GM23338 (cell line): Measurements from ENCODE around the gene HDAC6. TPM values are rescaled to one million over a fixed set of nuclear protein-coding genes. Genes with fewer than 3 reads are reported as not detected.
A peak's percentile ranks its signal among the peaks of the same experiment; 100 is the strongest.

Experiments used
- ATAC-seq: fragments of 200-7000 bp; cut with Tn5 transposase; 3 replicates; pipeline ENCODE4 v1.9.1; 2020
- DNase-seq: peaks from one replicate; pipeline ENCODE4 v3.0.0-alpha.2; 2015; ENCODE audit warnings: low spot score
- H2AFZ ChIP-seq: fragments of 200-600 bp; sonication (generic); 2 replicates; pipeline ENCODE4 v1.8.0; 2016; ENCODE audit warnings: antibody characterized with exemption, mild to moderate bottlenecking, moderate library complexity
- H3F3A ChIP-seq: fragments of 200-600 bp; sonication (generic); replicated peaks from 2 replicates; pipeline ENCODE4 v1.8.0; 2017; ENCODE audit warnings: antibody characterized with exemption, mixed run types, low read depth
- H3K27ac ChIP-seq: fragments of 200-600 bp; sonication (generic); 2 replicates; pipeline ENCODE4 v1.6.1; 2016; ENCODE audit warnings: low read depth
- H3K27me3 ChIP-seq: fragments of 200-600 bp; sonication (generic); 2 replicates; pipeline ENCODE4 v1.8.0; 2016; ENCODE audit warnings: mild to moderate bottlenecking, mixed run types, moderate library complexity; ENCODE audit not compliant: insufficient read depth
- H3K36me3 ChIP-seq: fragments of 200-600 bp; sonication (generic); 2 replicates; pipeline ENCODE4 v1.8.0; 2016; ENCODE audit warnings: mild to moderate bottlenecking; ENCODE audit not compliant: insufficient read depth
- H3K4me1 ChIP-seq: fragments of 200-600 bp; sonication (generic); 2 replicates; pipeline ENCODE4 v1.8.0; 2016; ENCODE audit warnings: mild to moderate bottlenecking, moderate library complexity; ENCODE audit not compliant: insufficient read depth
- H3K4me2 ChIP-seq: fragments of 200-600 bp; sonication (generic); 2 replicates; pipeline ENCODE4 v1.7.1; 2017; ENCODE audit warnings: mixed run types
- H3K4me3 ChIP-seq: fragments of 200-600 bp; sonication (generic); 2 replicates; pipeline ENCODE4 v1.6.1; 2016; ENCODE audit warnings: mixed run types
- H3K79me2 ChIP-seq: fragments of 200-600 bp; sonication (generic); replicated peaks from 2 replicates; pipeline ENCODE4 v1.8.0; 2017; ENCODE audit warnings: mild to moderate bottlenecking; ENCODE audit not compliant: insufficient read depth
- H3K9me2 ChIP-seq: fragments of 200-600 bp; sonication (generic); 2 replicates; pipeline ENCODE4 v1.8.0; 2017; ENCODE audit not compliant: insufficient read depth
- H4K20me1 ChIP-seq: fragments of 200-600 bp; sonication (generic); replicated peaks from 2 replicates; pipeline ENCODE4 v1.8.0; 2017; ENCODE audit warnings: mild to moderate bottlenecking; ENCODE audit not compliant: insufficient read depth
- H3K27ac Mint-ChIP-seq: 2 replicates; pipeline ENCODE4 v1.8.0; 2020; ENCODE audit warnings: inconsistent platforms, mild to moderate bottlenecking, moderate library complexity, mixed read lengths
- H3K27me3 Mint-ChIP-seq: 3 replicates; pipeline ENCODE4 v1.8.0; 2022; ENCODE audit warnings: low read depth, mild to moderate bottlenecking, moderate library complexity, mixed read lengths, inconsistent platforms; ENCODE audit not compliant: insufficient read depth, poor library complexity
- H3K36me3 Mint-ChIP-seq: 3 replicates; pipeline ENCODE4 v1.8.0; 2021; ENCODE audit warnings: low read depth, mild to moderate bottlenecking, inconsistent platforms, moderate library complexity, mixed read lengths
- H3K4me1 Mint-ChIP-seq: 3 replicates; pipeline ENCODE4 v1.8.0; 2020; ENCODE audit warnings: mild to moderate bottlenecking, inconsistent platforms, mixed read lengths
- H3K4me3 Mint-ChIP-seq: 3 replicates; pipeline ENCODE4 v1.8.0; 2021; ENCODE audit warnings: moderate library complexity, mild to moderate bottlenecking, inconsistent platforms, mixed read lengths
- H3K9me3 Mint-ChIP-seq: 3 replicates; pipeline ENCODE4 v1.8.0; 2020; ENCODE audit warnings: moderate library complexity, mild to moderate bottlenecking, inconsistent platforms, mixed read lengths
- CREB1 ChIP-seq: fragments of 250-450 bp; sonication (Bioruptor Pico); IDR thresholded peaks from 2 replicates; pipeline ENCODE4 v1.5.0; 2020; ENCODE audit warnings: low read depth, mild to moderate bottlenecking, moderate library complexity
- EZH2 ChIP-seq: fragments of 200-600 bp; sonication (generic); IDR thresholded peaks from one replicate; pipeline ENCODE4 v1.8.0; 2017; ENCODE audit warnings: antibody characterized with exemption, mild to moderate bottlenecking, low read depth; ENCODE audit not compliant: unreplicated experiment
- EZH2phosphoT487 ChIP-seq: fragments of 200-600 bp; sonication (generic); IDR thresholded peaks from one replicate; pipeline ENCODE4 v1.8.1; 2018; ENCODE audit warnings: antibody characterized with exemption; ENCODE audit not compliant: unreplicated experiment
- JUNB ChIP-seq: IDR thresholded peaks from one replicate; pipeline ENCODE4 v1.6.1; 2016; ENCODE audit warnings: antibody characterized with exemption; ENCODE audit not compliant: unreplicated experiment
- NANOG ChIP-seq: IDR thresholded peaks from 2 replicates; pipeline ENCODE4 v1.6.1; 2016; ENCODE audit warnings: antibody characterized with exemption, borderline replicate concordance
- POLR2AphosphoS5 ChIP-seq: IDR thresholded peaks from 2 replicates; pipeline ENCODE4 v1.6.1; 2016; ENCODE audit warnings: antibody characterized with exemption, low read depth
- STAT1 ChIP-seq: IDR thresholded peaks from one replicate; pipeline ENCODE4 v1.6.1; 2016; ENCODE audit warnings: antibody characterized with exemption; ENCODE audit not compliant: unreplicated experiment
- ZNF114 ChIP-seq: fragments of 250-450 bp; sonication (Bioruptor Pico); IDR thresholded peaks from 2 replicates; pipeline ENCODE4 v1.5.0; 2020; ENCODE audit warnings: mild to moderate bottlenecking, moderate library complexity
- ZNF331 ChIP-seq: fragments of 250-450 bp; sonication (Bioruptor Pico); IDR thresholded peaks from 2 replicates; pipeline ENCODE4 v1.5.0; 2020; ENCODE audit warnings: low read depth, mild to moderate bottlenecking, moderate library complexity
- polyA plus RNA-seq: library from polyadenylated mRNA; unstranded; fragments of >200 nt; fragmentation: Nextera tagmentation; extraction: Ambion mirVana; gene quantifications from 2 replicates; pipeline ENCODE4 v1.2.1, GENCODE V29; 2016
- total RNA-seq: library from RNA; depleted of rRNA; stranded (reverse); fragments of >200 nt; shearing (Covaris generic); gene quantifications from 2 replicates; pipeline ENCODE4 v1.2.3, GENCODE V29; 2014
- TF ChIP-seq, protein P1 (sequence below): IDR thresholded peaks from one replicate; pipeline ENCODE4 v1.6.1; 2018; ENCODE audit warnings: antibody characterized with exemption; ENCODE audit not compliant: unreplicated experiment
- TF ChIP-seq, protein P2 (sequence below), 2 experiments: fragments of 200-600 bp in 1 of 2; sonication (generic) in 1 of 2; conservative IDR thresholded peaks; 2 replicates each; pipeline versions ENCODE4 v1.5.1 to v1.6.1; 2016 to 2017; ENCODE audit warnings: antibody characterized with exemption in 2 of 2, low read depth in 2 of 2, mild to moderate bottlenecking in 2 of 2, moderate library complexity in 1 of 2
- TF ChIP-seq, protein P3 (sequence below): fragments of 250-450 bp; sonication (Bioruptor Pico); IDR thresholded peaks from 2 replicates; pipeline ENCODE4 v1.5.0; 2020; ENCODE audit warnings: mild to moderate bottlenecking, moderate library complexity
- TF ChIP-seq, protein P4 (sequence below): IDR thresholded peaks from 2 replicates; pipeline ENCODE4 v1.6.1; 2016; ENCODE audit warnings: antibody characterized with exemption

Gene HDAC6
- total and polyA plus RNA-seq, 2 experiments from 2014 or later = 33.0 to 49.8 TPM

DNA sequence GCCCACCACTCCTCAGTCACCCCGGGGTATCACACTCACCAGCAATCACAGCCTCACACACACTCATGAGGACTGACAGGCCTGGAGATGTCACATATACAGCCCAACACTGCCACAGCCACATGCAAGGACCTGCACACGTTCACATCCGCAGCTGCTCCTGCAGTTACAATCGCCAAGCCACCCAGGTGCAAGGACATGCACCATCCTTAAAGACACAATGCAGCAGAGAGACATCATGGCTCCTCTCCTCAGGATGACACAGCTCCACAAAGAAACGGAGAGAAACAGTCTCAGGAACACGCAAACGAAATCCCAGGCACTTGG, 32.5 kb downstream of the HDAC6 start:
- H3K36me3 Mint-ChIP-seq = no peaks in the 10 kb centered on the region
- peaks cover 65% of the 10 kb centered on the region for H3K27me3 ChIP-seq
- H3K79me2 ChIP-seq = no peaks in the 10 kb centered on the region
- H3K4me3 Mint-ChIP-seq = peak overlapping the region; percentile 76
- H3K4me3 ChIP-seq = peak overlapping the region; percentile 58
- no peaks in the 10 kb centered on the region for H3K9me3 Mint-ChIP-seq
- TF ChIP-seq JUNB (no peak), NANOG (no peak), EZH2phosphoT487 (no peak), POLR2AphosphoS5 (no peak), ZNF114 (CRISPR knock-in tag) (no peak), STAT1 (no peak), ZNF331 (CRISPR knock-in tag) (no peak), CREB1 (CRISPR knock-in tag) (no peak), EZH2 (no peak)
- TF ChIP-seq, protein P1, sequence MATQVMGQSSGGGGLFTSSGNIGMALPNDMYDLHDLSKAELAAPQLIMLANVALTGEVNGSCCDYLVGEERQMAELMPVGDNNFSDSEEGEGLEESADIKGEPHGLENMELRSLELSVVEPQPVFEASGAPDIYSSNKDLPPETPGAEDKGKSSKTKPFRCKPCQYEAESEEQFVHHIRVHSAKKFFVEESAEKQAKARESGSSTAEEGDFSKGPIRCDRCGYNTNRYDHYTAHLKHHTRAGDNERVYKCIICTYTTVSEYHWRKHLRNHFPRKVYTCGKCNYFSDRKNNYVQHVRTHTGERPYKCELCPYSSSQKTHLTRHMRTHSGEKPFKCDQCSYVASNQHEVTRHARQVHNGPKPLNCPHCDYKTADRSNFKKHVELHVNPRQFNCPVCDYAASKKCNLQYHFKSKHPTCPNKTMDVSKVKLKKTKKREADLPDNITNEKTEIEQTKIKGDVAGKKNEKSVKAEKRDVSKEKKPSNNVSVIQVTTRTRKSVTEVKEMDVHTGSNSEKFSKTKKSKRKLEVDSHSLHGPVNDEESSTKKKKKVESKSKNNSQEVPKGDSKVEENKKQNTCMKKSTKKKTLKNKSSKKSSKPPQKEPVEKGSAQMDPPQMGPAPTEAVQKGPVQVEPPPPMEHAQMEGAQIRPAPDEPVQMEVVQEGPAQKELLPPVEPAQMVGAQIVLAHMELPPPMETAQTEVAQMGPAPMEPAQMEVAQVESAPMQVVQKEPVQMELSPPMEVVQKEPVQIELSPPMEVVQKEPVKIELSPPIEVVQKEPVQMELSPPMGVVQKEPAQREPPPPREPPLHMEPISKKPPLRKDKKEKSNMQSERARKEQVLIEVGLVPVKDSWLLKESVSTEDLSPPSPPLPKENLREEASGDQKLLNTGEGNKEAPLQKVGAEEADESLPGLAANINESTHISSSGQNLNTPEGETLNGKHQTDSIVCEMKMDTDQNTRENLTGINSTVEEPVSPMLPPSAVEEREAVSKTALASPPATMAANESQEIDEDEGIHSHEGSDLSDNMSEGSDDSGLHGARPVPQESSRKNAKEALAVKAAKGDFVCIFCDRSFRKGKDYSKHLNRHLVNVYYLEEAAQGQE = no peak
- TF ChIP-seq, protein P2, sequence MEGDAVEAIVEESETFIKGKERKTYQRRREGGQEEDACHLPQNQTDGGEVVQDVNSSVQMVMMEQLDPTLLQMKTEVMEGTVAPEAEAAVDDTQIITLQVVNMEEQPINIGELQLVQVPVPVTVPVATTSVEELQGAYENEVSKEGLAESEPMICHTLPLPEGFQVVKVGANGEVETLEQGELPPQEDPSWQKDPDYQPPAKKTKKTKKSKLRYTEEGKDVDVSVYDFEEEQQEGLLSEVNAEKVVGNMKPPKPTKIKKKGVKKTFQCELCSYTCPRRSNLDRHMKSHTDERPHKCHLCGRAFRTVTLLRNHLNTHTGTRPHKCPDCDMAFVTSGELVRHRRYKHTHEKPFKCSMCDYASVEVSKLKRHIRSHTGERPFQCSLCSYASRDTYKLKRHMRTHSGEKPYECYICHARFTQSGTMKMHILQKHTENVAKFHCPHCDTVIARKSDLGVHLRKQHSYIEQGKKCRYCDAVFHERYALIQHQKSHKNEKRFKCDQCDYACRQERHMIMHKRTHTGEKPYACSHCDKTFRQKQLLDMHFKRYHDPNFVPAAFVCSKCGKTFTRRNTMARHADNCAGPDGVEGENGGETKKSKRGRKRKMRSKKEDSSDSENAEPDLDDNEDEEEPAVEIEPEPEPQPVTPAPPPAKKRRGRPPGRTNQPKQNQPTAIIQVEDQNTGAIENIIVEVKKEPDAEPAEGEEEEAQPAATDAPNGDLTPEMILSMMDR (conservative IDR thresholded peaks at IDR 0.05; ENCODE audit: low read depth in 2 of 2) = no peak
- TF ChIP-seq, protein P3, sequence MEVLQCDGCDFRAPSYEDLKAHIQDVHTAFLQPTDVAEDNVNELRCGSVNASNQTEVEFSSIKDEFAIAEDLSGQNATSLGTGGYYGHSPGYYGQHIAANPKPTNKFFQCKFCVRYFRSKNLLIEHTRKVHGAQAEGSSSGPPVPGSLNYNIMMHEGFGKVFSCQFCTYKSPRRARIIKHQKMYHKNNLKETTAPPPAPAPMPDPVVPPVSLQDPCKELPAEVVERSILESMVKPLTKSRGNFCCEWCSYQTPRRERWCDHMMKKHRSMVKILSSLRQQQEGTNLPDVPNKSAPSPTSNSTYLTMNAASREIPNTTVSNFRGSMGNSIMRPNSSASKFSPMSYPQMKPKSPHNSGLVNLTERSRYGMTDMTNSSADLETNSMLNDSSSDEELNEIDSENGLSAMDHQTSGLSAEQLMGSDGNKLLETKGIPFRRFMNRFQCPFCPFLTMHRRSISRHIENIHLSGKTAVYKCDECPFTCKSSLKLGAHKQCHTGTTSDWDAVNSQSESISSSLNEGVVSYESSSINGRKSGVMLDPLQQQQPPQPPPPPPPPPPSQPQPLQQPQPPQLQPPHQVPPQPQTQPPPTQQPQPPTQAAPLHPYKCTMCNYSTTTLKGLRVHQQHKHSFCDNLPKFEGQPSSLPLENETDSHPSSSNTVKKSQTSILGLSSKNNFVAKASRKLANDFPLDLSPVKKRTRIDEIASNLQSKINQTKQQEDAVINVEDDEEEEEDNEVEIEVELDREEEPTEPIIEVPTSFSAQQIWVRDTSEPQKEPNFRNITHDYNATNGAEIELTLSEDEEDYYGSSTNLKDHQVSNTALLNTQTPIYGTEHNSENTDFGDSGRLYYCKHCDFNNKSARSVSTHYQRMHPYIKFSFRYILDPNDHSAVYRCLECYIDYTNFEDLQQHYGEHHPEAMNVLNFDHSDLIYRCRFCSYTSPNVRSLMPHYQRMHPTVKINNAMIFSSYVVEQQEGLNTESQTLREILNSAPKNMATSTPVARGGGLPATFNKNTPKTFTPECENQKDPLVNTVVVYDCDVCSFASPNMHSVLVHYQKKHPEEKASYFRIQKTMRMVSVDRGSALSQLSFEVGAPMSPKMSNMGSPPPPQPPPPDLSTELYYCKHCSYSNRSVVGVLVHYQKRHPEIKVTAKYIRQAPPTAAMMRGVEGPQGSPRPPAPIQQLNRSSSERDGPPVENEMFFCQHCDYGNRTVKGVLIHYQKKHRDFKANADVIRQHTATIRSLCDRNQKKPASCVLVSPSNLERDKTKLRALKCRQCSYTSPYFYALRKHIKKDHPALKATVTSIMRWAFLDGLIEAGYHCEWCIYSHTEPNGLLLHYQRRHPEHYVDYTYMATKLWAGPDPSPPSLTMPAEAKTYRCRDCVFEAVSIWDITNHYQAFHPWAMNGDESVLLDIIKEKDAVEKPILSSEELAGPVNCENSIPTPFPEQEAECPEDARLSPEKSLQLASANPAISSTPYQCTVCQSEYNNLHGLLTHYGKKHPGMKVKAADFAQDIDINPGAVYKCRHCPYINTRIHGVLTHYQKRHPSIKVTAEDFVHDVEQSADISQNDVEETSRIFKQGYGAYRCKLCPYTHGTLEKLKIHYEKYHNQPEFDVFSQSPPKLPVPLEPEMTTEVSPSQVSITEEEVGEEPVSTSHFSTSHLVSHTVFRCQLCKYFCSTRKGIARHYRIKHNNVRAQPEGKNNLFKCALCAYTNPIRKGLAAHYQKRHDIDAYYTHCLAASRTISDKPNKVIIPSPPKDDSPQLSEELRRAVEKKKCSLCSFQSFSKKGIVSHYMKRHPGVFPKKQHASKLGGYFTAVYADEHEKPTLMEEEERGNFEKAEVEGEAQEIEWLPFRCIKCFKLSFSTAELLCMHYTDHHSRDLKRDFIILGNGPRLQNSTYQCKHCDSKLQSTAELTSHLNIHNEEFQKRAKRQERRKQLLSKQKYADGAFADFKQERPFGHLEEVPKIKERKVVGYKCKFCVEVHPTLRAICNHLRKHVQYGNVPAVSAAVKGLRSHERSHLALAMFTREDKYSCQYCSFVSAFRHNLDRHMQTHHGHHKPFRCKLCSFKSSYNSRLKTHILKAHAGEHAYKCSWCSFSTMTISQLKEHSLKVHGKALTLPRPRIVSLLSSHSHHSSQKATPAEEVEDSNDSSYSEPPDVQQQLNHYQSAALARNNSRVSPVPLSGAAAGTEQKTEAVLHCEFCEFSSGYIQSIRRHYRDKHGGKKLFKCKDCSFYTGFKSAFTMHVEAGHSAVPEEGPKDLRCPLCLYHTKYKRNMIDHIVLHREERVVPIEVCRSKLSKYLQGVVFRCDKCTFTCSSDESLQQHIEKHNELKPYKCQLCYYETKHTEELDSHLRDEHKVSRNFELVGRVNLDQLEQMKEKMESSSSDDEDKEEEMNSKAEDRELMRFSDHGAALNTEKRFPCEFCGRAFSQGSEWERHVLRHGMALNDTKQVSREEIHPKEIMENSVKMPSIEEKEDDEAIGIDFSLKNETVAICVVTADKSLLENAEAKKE (CRISPR knock-in tag) = no peak
- TF ChIP-seq, protein P4, sequence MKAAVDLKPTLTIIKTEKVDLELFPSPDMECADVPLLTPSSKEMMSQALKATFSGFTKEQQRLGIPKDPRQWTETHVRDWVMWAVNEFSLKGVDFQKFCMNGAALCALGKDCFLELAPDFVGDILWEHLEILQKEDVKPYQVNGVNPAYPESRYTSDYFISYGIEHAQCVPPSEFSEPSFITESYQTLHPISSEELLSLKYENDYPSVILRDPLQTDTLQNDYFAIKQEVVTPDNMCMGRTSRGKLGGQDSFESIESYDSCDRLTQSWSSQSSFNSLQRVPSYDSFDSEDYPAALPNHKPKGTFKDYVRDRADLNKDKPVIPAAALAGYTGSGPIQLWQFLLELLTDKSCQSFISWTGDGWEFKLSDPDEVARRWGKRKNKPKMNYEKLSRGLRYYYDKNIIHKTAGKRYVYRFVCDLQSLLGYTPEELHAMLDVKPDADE = no peak
- H3K4me1 ChIP-seq = no peaks in the 10 kb centered on the region
- H4K20me1 ChIP-seq = no peaks in the 10 kb centered on the region
- no peaks in the 10 kb centered on the region for H3K36me3 ChIP-seq
- no peaks in the 10 kb centered on the region for H3K9me2 ChIP-seq
- no peak for DNase-seq
- H2AFZ ChIP-seq = no peak overlapping the region
- H3K27ac ChIP-seq = no peak overlapping the region
- 0 out of 2 replicates have a peak, but pooled peaks cover 4% of the 10 kb centered on the region for H3F3A ChIP-seq
- peaks cover 16% of the 10 kb centered on the region for H3K4me1 Mint-ChIP-seq
- ATAC-seq = no peak
- H3K4me2 ChIP-seq = peak overlapping the region; percentile 81
- no peak overlapping the region for H3K27ac Mint-ChIP-seq
- peaks cover 49% of the 10 kb centered on the region for H3K27me3 Mint-ChIP-seq
